ENCODE data around the gene PCA3.

GRCh38 chr9:76828447-76828846 is 64.2 kb downstream of the PCA3 start:
- no peak for TF ChIP-seq CTCF (IDR thresholded peaks at IDR 0.05)
- no peak for TF ChIP-seq POLR2A (IDR thresholded peaks at IDR 0.05)
- TF ChIP-seq EP300 (IDR thresholded peaks at IDR 0.05), result no peak

Measured in sigmoid colon (tissue), 4 donors.